Measurements from ENCODE around the gene SLC13A4.

GRCh38 chr7:135759532-135759931 lies 31.5 kb upstream of the SLC13A4 start:
- TF ChIP-seq POLR2AphosphoS5 (IDR thresholded peaks at IDR 0.05; ENCODE audit: low read depth, low read length), result no peak
- TF ChIP-seq SPI1 (IDR thresholded peaks at IDR 0.05; ENCODE audit: low read depth, low read length), result no peak
- no peak for TF ChIP-seq POLR2A (IDR thresholded peaks at IDR 0.05; ENCODE audit: low read depth, low read length)

Measured in GM12891 (cell line).